HG03457 (cell line): ENCODE results near the gene ADAMTS16.

ENCODE experiments used
- ATAC-seq: cut with Tn5 transposase; IDR thresholded peaks from one replicate; pipeline ENCODE4 v1.9.1; 2021; ENCODE audit warnings: moderate number of reproducible peaks; ENCODE audit not compliant: unreplicated experiment

The ADAMTS16 gene

GRCh38 chr5:5369051-5369605 lies 229.0 kb downstream of the ADAMTS16 start:
- no peak for ATAC-seq
